ENCODE results near the gene NCCRP1. TPM values are rescaled to one million over a fixed set of nuclear protein-coding genes. Genes with fewer than 3 reads are reported as not detected.

NCCRP1 gene
- total RNA-seq, 2 experiments from 2014 or later = not detected

DNA sequence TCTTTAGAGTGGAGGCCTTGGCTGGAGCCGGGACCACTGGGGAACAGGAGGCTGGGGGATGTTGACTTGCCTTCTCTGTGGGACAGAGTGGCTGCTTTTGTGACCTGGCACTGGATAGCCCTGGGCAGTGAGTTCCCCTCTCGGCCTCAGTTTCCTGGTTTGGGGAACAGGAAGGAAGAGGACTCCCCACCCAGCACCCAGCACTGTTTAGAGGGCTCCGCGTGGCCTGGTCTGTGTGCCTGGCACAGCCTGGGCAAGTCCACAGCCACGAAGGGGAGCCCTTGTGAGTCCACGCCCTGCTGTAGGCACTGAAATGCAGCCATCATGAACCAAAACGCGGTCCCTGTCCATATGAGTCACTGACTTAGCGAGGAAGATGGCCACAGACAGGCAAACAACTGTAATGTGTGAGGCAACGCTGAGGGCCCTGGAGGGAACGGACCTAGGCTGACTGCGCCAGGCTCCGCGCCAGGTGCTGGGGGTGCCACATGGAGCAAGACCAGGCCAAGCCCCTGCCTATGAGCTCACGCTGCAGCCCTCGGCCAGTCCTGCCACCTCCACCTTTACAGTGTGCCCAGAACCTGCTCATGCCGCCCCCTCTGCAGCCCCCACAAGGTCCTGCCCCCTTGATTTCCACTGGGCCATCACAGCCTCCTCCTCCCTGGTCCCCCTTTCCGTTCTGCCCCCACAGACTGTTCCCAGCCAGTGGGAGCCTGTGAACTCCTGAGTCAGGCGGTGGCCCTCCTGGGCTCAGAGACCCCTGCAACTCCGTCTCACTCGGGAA is 35.7 kb upstream of the NCCRP1 start:
- Histone ChIP-seq H3K4me1 (ENCODE audit: insufficient read depth, low read length) (peaks cover 5% of the 10 kb centered on the region), H3K27ac (ENCODE audit: low read depth in 1 of 2, low read length in 2 of 2) (no peak overlapping the region), H3K4me3 (ENCODE audit: low read length) (no peak overlapping the region), H3K27me3 (ENCODE audit: control insufficient read depth in 1 of 2, insufficient read depth in 2 of 2, low read length in 2 of 2) (no peaks in the 10 kb centered on the region), H3K36me3 (ENCODE audit: insufficient read depth, low read length) (peaks cover 2% of the 10 kb centered on the region), H3K9me3 (ENCODE audit: control insufficient read depth in 1 of 2, insufficient read depth in 1 of 2, low read length in 2 of 2) (no peaks in the 10 kb centered on the region)
- Mint-ChIP-seq H3K4me1 (ENCODE audit: low read depth) (peaks cover 25% of the 10 kb centered on the region), H3K36me3 (ENCODE audit: low read depth) (no peaks in the 10 kb centered on the region), H3K27ac (no peak overlapping the region), H3K4me3 (no peak overlapping the region), H3K27me3 (no peaks in the 10 kb centered on the region), H3K9me3 (no peaks in the 10 kb centered on the region)
- no peak for DNase-seq
- intact Hi-C loops (cut with DNase I, micrococcal nuclease) = no loop called here
- POLR2A ChIA-PET = no interaction called here
- ATAC-seq (ENCODE audit: poor library complexity) = no peak
- TF ChIP-seq, protein P1, sequence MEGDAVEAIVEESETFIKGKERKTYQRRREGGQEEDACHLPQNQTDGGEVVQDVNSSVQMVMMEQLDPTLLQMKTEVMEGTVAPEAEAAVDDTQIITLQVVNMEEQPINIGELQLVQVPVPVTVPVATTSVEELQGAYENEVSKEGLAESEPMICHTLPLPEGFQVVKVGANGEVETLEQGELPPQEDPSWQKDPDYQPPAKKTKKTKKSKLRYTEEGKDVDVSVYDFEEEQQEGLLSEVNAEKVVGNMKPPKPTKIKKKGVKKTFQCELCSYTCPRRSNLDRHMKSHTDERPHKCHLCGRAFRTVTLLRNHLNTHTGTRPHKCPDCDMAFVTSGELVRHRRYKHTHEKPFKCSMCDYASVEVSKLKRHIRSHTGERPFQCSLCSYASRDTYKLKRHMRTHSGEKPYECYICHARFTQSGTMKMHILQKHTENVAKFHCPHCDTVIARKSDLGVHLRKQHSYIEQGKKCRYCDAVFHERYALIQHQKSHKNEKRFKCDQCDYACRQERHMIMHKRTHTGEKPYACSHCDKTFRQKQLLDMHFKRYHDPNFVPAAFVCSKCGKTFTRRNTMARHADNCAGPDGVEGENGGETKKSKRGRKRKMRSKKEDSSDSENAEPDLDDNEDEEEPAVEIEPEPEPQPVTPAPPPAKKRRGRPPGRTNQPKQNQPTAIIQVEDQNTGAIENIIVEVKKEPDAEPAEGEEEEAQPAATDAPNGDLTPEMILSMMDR (IDR thresholded peaks at IDR 0.05) = no peak
- CTCF ChIA-PET = no interaction called here

DNA sequence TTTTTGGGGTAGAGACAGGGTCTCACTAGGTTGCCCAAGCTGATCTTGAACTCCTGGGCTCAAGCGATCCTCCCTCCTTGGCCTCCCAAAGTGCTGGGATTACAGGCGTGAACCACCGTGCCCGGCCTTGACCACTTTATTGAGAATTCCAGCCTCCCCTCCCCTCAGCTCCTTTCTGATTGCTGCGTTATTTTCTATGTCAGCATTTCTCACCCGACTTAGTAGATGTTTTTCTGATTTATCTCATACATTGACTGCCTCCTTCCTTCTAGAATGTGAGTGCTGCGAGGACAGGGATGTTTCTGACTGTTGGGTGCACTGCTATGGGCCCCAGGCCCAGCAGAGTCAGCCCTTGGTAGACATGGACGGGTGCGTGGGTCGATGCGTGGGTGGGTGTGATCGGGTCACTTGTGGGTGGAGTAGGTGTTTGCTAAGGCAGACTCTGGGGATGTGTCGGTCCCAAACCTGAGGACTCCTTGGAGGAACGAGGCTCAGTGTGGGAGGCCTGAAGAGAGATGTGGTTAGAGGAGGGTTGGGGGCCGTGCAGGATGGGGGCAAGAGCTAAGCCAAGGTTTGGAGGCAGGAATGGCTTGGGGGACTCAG is 34.2 kb upstream of the NCCRP1 start:
- Histone ChIP-seq H3K4me1 (ENCODE audit: insufficient read depth, low read length) (no peaks in the 10 kb centered on the region), H3K36me3 (ENCODE audit: insufficient read depth, low read length) (peaks cover 2% of the 10 kb centered on the region), H3K27ac (ENCODE audit: low read depth in 1 of 2, low read length in 2 of 2) (no peak overlapping the region), H3K4me3 (ENCODE audit: low read length) (no peak overlapping the region), H3K9me3 (ENCODE audit: control insufficient read depth in 1 of 2, insufficient read depth in 1 of 2, low read length in 2 of 2) (no peaks in the 10 kb centered on the region), H3K27me3 (ENCODE audit: control insufficient read depth in 1 of 2, insufficient read depth in 2 of 2, low read length in 2 of 2) (no peaks in the 10 kb centered on the region)
- POLR2A ChIA-PET = no interaction called here
- Mint-ChIP-seq H3K9me3 (no peaks in the 10 kb centered on the region), H3K4me1 (ENCODE audit: low read depth) (peaks cover 19% of the 10 kb centered on the region), H3K27me3 (no peaks in the 10 kb centered on the region), H3K4me3 (no peak overlapping the region), H3K36me3 (ENCODE audit: low read depth) (no peaks in the 10 kb centered on the region), H3K27ac (no peak overlapping the region)
- TF ChIP-seq, protein P1 (IDR thresholded peaks at IDR 0.05) = no peak
- CTCF ChIA-PET = no interaction called here
- ATAC-seq (ENCODE audit: poor library complexity) = no peak
- no peak for DNase-seq
- intact Hi-C loops (cut with DNase I, micrococcal nuclease) = no loop called here

DNA sequence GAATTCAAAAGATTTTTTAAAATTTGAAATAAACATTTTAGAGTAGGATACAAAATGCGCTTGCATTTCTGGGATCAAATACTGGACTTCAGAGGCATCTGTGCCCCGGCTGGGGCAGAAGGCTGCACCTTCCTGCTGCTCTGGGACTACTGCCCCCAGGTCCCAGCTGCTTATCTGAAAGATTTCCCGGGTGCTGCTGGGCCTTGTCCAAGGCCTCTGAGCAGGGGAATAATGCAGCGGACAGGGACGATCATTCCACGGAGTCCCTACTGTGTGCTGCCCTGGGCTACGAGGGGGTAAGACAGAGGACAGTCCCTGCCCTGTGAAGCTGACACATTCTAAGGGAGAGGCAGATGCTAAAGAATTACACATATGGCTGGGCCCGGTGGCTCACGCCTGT is 33.1 kb upstream of the NCCRP1 start:
- ATAC-seq (ENCODE audit: poor library complexity) (no peak), DNase-seq (no peak)
- peaks cover 1% of the 10 kb centered on the region for H3K36me3 Mint-ChIP-seq (ENCODE audit: low read depth)
- H3K4me1 Mint-ChIP-seq (ENCODE audit: low read depth) = peaks cover 12% of the 10 kb centered on the region
- TF ChIP-seq, protein P1 (IDR thresholded peaks at IDR 0.05) = no peak
- POLR2A ChIA-PET = no interaction called here
- CTCF ChIA-PET = interaction anchor here (0.7 kb wide), 2 partner anchors 185 to 339 kb away, joined by 3 read pairs; no protein-coding TSS in a partner anchor
- Histone ChIP-seq H3K4me1 (ENCODE audit: insufficient read depth, low read length) (no peaks in the 10 kb centered on the region), H3K27me3 (ENCODE audit: control insufficient read depth in 1 of 2, insufficient read depth in 2 of 2, low read length in 2 of 2) (no peaks in the 10 kb centered on the region), H3K9me3 (ENCODE audit: control insufficient read depth in 1 of 2, insufficient read depth in 1 of 2, low read length in 2 of 2) (no peaks in the 10 kb centered on the region), H3K4me3 (ENCODE audit: low read length) (no peak overlapping the region), H3K36me3 (ENCODE audit: insufficient read depth, low read length) (peaks cover 6% of the 10 kb centered on the region), H3K27ac (ENCODE audit: low read depth in 1 of 2, low read length in 2 of 2) (no peak overlapping the region)
- no peaks in the 10 kb centered on the region for H3K9me3 Mint-ChIP-seq
- H3K27me3 Mint-ChIP-seq = no peaks in the 10 kb centered on the region
- H3K4me3 Mint-ChIP-seq = no peak overlapping the region
- intact Hi-C loops (cut with DNase I, micrococcal nuclease) = no loop called here
- no peak overlapping the region for H3K27ac Mint-ChIP-seq

Measured in CD4-positive, alpha-beta T cell (primary cell).